ENCODE data around the gene TOM1. TPM values are rescaled to one million over a fixed set of nuclear protein-coding genes. Genes with fewer than 3 reads are reported as not detected.

TOM1 gene
- polyA plus RNA-seq = 10 to 100 TPM; 86.4 to 88.0 TPM

DNA sequence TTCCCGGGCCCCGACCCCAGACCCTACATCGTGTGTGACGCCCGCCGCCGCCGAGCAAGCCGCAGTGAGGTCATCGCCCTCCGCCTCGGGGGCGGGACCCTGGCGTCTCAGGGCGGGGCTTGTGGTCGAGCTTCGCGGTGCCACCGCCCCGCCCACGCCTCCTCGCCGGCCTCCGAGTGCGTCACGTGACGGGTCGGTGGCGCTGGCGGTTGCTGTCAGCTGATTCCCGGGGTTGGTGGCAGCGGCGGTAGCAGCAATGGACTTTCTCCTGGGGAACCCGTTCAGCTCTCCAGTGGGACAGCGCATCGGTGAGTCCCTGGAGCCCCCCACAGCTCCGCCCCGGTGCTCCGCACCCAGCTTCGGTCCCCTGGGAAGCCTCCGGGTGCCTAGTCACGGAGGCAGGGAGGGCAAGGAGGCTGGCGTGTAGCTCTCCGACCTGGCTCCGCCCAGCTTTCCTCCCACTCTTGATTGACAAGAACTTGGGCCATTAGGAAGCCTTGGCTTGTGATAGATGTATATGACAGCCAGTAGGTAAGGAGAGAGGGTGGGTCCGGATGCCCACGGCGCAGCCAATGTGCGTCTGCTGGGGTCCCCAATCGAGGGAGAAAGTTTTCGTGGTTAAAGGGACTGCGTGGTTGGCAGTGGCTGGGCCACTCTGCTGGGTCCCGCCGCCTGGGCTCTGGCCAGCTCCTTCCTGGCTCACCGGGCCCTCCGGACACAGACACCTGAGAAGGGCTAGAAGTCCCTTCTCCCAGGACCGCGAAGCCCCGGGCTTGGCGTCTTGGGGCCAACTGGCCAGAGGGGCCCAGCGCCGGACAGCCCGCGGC lies at the start of gene TOM1:
Gene TOM1, plus strand, starts transcription at position 222 of the 827 bp plus-strand sequence. Its CDS starts 35 bp downstream, at position 257.
- H3K27me3 ChIP-seq (ENCODE audit: control insufficient read depth in 1 of 2, insufficient read depth in 2 of 2, low read length in 2 of 2) = no peaks in the 10 kb centered on the region
- 0 to 1% methylated on average over 64 of the region's 64 CpGs for WGBS, 2 donors

GRCh38 chr22:35250156-35250555 lies 49.5 kb upstream of the TOM1 start:
- H3K27ac ChIP-seq (ENCODE audit: low read depth in 2 of 2, low read length in 1 of 2) = no peak overlapping the region
- H3K36me3 ChIP-seq (ENCODE audit: control insufficient read depth in 2 of 2, insufficient read depth in 2 of 2, low read length in 1 of 2) = no peaks in the 10 kb centered on the region
- no peak overlapping the region for H3K4me3 ChIP-seq (ENCODE audit: low read depth in 1 of 2, low read length in 2 of 2)
- no peaks in the 10 kb centered on the region for H3K27me3 ChIP-seq (ENCODE audit: control insufficient read depth in 1 of 2, insufficient read depth in 2 of 2, low read length in 2 of 2)
- H3K4me1 ChIP-seq (ENCODE audit: control insufficient read depth in 2 of 2, insufficient read depth in 2 of 2, low read length in 1 of 2) = no peaks in the 10 kb centered on the region
- no peaks in the 10 kb centered on the region for H3K9me3 ChIP-seq (ENCODE audit: control insufficient read depth in 2 of 2, insufficient read depth in 1 of 2, low read depth in 1 of 2, low read length in 1 of 2)
- WGBS, 2 donors = 76 to 81% methylated on average over 4 of the region's 4 CpGs

More for the DNA sequence above, at the start of gene TOM1:
- Histone ChIP-seq H3K27ac (ENCODE audit: low read depth in 2 of 2, low read length in 1 of 2) (peak within 1 kb of the TSS; percentile 96 to 97), H3K36me3 (ENCODE audit: control insufficient read depth in 2 of 2, insufficient read depth in 2 of 2, low read length in 1 of 2) (peaks cover 0 to 3% of the 10 kb centered on the region in 2 donors), H3K4me1 (ENCODE audit: control insufficient read depth in 2 of 2, insufficient read depth in 2 of 2, low read length in 1 of 2) (peaks cover 0 to 5% of the 10 kb centered on the region in 2 donors), H3K4me3 (ENCODE audit: low read depth in 1 of 2, low read length in 2 of 2) (peak within 1 kb of the TSS; percentile 60 to 76), H3K9me3 (ENCODE audit: control insufficient read depth in 2 of 2, insufficient read depth in 1 of 2, low read depth in 1 of 2, low read length in 1 of 2) (no peaks in the 10 kb centered on the region)

GRCh38 chr22:35253946-35254345 lies 45.7 kb upstream of the TOM1 start:
- WGBS, 2 donors = 78 to 81% methylated on average over 2 of the region's 2 CpGs
- H3K27me3 ChIP-seq (ENCODE audit: control insufficient read depth in 1 of 2, insufficient read depth in 2 of 2, low read length in 2 of 2) = no peaks in the 10 kb centered on the region
- H3K27ac ChIP-seq (ENCODE audit: low read depth in 2 of 2, low read length in 1 of 2) = no peak overlapping the region
- H3K36me3 ChIP-seq (ENCODE audit: control insufficient read depth in 2 of 2, insufficient read depth in 2 of 2, low read length in 1 of 2) = no peaks in the 10 kb centered on the region
- H3K4me1 ChIP-seq (ENCODE audit: control insufficient read depth in 2 of 2, insufficient read depth in 2 of 2, low read length in 1 of 2) = peaks cover 0 to 4% of the 10 kb centered on the region in 2 donors
- no peak overlapping the region for H3K4me3 ChIP-seq (ENCODE audit: low read depth in 1 of 2, low read length in 2 of 2)
- no peaks in the 10 kb centered on the region for H3K9me3 ChIP-seq (ENCODE audit: control insufficient read depth in 2 of 2, insufficient read depth in 1 of 2, low read depth in 1 of 2, low read length in 1 of 2)

DNA sequence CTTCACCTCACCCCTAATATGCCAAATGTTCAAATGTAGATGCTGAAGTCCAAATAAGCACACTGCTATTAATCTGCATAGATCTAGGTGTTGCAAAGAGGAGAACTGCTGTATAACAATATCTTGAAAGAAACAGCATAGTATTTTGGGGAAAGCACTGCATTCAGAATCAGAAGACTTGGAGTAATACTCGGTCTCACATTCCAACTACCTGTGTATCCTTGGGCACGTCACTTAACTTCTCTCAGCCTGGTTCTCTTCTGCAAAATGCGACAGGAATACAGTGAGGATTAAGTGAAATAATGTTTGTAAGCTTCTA lies 42.7 kb upstream of the TOM1 start:
- H3K4me1 ChIP-seq (ENCODE audit: control insufficient read depth in 2 of 2, insufficient read depth in 2 of 2, low read length in 1 of 2) = peaks cover 0 to 4% of the 10 kb centered on the region in 2 donors
- no peaks in the 10 kb centered on the region for H3K27me3 ChIP-seq (ENCODE audit: control insufficient read depth in 1 of 2, insufficient read depth in 2 of 2, low read length in 2 of 2)
- peak overlapping the region; percentile 89 to 90 for H3K27ac ChIP-seq (ENCODE audit: low read depth in 2 of 2, low read length in 1 of 2)
- 1 to 2% methylated on average over 3 of the region's 3 CpGs for WGBS, 2 donors
- H3K9me3 ChIP-seq (ENCODE audit: control insufficient read depth in 2 of 2, insufficient read depth in 1 of 2, low read depth in 1 of 2, low read length in 1 of 2) = no peaks in the 10 kb centered on the region
- peaks cover 0 to under 1% of the 10 kb centered on the region in 2 donors for H3K36me3 ChIP-seq (ENCODE audit: control insufficient read depth in 2 of 2, insufficient read depth in 2 of 2, low read length in 1 of 2)
- peak overlapping the region; percentile 13 to 95 for H3K4me3 ChIP-seq (ENCODE audit: low read depth in 1 of 2, low read length in 2 of 2)

DNA sequence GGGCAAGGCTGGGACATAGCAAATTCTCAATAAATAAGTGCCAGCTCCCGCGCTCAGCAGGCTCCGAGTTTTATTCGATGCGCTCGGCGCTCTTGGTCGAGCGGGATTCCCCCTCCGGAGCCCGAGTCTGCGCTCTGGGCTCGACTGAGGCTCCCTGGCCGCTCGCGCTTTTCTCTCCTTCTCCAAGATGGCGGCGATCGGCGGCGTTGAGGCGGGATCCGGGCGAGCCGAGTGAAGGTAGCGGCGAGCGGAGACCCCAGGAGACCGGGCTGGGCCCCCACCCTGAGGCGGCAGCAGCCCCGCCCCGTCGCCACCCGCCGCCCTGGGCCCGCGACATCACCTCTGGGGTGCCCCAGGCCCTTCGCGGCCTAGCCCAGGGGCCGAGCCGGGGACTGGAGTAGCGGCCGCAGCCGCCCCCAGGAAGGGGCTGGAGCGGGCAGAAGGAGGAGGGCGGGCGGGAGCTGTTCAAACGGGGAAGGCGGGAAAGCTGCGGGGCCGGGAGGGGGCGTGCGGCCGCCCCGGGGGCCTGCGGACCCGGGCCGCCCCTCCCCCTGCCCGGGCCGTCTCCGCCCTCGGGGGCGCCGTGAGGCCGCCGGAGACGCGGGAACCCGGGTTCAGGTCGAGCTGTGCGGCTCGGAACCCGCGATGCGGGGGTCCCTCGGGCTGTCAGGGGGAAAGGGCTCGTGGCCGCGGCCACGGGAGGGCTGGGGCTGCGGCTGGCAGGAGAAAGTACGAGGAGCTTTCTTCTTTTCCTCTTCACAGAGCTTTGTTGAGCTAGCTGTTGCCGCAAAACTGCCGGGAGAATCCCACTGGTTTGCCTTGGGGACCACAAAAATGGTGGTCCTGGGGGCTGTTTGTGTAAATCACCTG lies 42.1 kb upstream of the TOM1 start, which contains the start of gene HMGXB4:
Gene HMGXB4, plus strand, starts transcription at position 173 of the 870 bp plus-strand sequence. CDS start 4,898 bp downstream, outside the sequence.
- peak within 1 kb of the TSS; percentile 90 to 95 for H3K4me3 ChIP-seq (ENCODE audit: low read depth in 1 of 2, low read length in 2 of 2)
- H3K27ac ChIP-seq (ENCODE audit: low read depth in 2 of 2, low read length in 1 of 2) = peak within 1 kb of the TSS; percentile 89 to 90
- H3K9me3 ChIP-seq (ENCODE audit: control insufficient read depth in 2 of 2, insufficient read depth in 1 of 2, low read depth in 1 of 2, low read length in 1 of 2) = no peaks in the 10 kb centered on the region
- 0% methylated on average over 45 to 84 of the region's 84 CpGs for WGBS, 2 donors
- peaks cover 0 to 6% of the 10 kb centered on the region in 2 donors for H3K36me3 ChIP-seq (ENCODE audit: control insufficient read depth in 2 of 2, insufficient read depth in 2 of 2, low read length in 1 of 2)
- H3K4me1 ChIP-seq (ENCODE audit: control insufficient read depth in 2 of 2, insufficient read depth in 2 of 2, low read length in 1 of 2) = peaks cover 0 to 4% of the 10 kb centered on the region in 2 donors
- H3K27me3 ChIP-seq (ENCODE audit: control insufficient read depth in 1 of 2, insufficient read depth in 2 of 2, low read length in 2 of 2) = no peaks in the 10 kb centered on the region

DNA sequence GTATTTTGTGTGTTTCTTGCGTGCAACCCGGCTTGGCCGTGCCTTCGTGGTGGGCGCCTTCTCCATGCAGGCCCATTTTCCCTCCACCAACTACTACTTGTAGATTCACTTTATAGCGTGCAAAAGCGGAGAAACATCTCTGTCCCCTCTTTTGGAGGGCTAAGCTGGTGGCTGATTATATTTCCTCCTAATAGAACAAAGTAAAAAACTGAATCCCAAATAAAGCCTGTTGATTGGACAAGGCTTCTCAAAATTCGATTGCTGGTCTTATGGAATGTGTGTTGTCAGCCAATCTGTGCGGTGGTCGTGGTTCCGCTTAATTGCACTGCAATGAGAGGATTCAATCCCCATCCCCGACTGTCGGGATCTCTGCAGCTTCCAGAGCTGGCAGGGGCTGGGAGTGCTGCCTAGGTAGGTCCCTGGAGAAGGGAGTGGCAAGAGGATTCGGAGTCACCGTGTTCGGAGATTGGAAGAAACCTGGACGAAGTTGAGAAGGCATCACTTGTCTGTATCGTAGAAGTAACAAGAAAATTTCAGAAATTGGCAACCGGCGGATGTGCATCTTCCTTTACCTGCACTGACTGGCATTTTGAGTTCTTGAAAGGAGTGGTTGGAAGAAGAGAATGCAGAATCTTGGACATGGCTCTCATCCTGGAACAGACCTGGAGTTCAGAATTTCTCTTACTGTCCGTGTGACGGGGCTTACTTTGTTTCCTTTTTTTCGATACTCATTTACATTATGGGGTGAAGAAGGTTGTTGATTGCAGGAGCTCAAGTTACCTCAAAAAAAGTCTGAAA lies 41.3 kb upstream of the TOM1 start:
- H3K27me3 ChIP-seq (ENCODE audit: control insufficient read depth in 1 of 2, insufficient read depth in 2 of 2, low read length in 2 of 2) = no peaks in the 10 kb centered on the region
- H3K9me3 ChIP-seq (ENCODE audit: control insufficient read depth in 2 of 2, insufficient read depth in 1 of 2, low read depth in 1 of 2, low read length in 1 of 2) = no peaks in the 10 kb centered on the region
- peak overlapping the region; percentile 89 to 90 for H3K27ac ChIP-seq (ENCODE audit: low read depth in 2 of 2, low read length in 1 of 2)
- peaks cover 3 to 7% of the 10 kb centered on the region in 2 donors for H3K36me3 ChIP-seq (ENCODE audit: control insufficient read depth in 2 of 2, insufficient read depth in 2 of 2, low read length in 1 of 2)
- WGBS, 2 donors = 18 to 25% methylated on average over 23 of the region's 23 CpGs
- H3K4me1 ChIP-seq (ENCODE audit: control insufficient read depth in 2 of 2, insufficient read depth in 2 of 2, low read length in 1 of 2) = peaks cover 0 to 4% of the 10 kb centered on the region in 2 donors
- peak overlapping the region; percentile 90 to 95 for H3K4me3 ChIP-seq (ENCODE audit: low read depth in 1 of 2, low read length in 2 of 2)

GRCh38 chr22:35264986-35265385 lies 34.7 kb upstream of the TOM1 start:
- Histone ChIP-seq H3K9me3 (ENCODE audit: control insufficient read depth in 2 of 2, insufficient read depth in 1 of 2, low read depth in 1 of 2, low read length in 1 of 2) (no peaks in the 10 kb centered on the region), H3K27ac (ENCODE audit: low read depth in 2 of 2, low read length in 1 of 2) (no peak overlapping the region), H3K4me3 (ENCODE audit: low read depth in 1 of 2, low read length in 2 of 2) (no peak overlapping the region), H3K4me1 (ENCODE audit: control insufficient read depth in 2 of 2, insufficient read depth in 2 of 2, low read length in 1 of 2) (no peaks in the 10 kb centered on the region), H3K27me3 (ENCODE audit: control insufficient read depth in 1 of 2, insufficient read depth in 2 of 2, low read length in 2 of 2) (no peaks in the 10 kb centered on the region), H3K36me3 (ENCODE audit: control insufficient read depth in 2 of 2, insufficient read depth in 2 of 2, low read length in 1 of 2) (peaks cover 12 to 18% of the 10 kb centered on the region in 2 donors)
- WGBS, 2 donors = 94 to 96% methylated on average over 7 of the region's 7 CpGs

- H3K4me1 ChIP-seq (ENCODE audit: control insufficient read depth in 2 of 2, insufficient read depth in 2 of 2, low read length in 1 of 2) = no peaks in the 10 kb centered on the region
- no peak overlapping the region for H3K4me3 ChIP-seq (ENCODE audit: low read depth in 1 of 2, low read length in 2 of 2)
- no peaks in the 10 kb centered on the region for H3K27me3 ChIP-seq (ENCODE audit: control insufficient read depth in 1 of 2, insufficient read depth in 2 of 2, low read length in 2 of 2)
- no peaks in the 10 kb centered on the region for H3K9me3 ChIP-seq (ENCODE audit: control insufficient read depth in 2 of 2, insufficient read depth in 1 of 2, low read depth in 1 of 2, low read length in 1 of 2)
- 78 to 91% methylated on average over 3 of the region's 3 CpGs for WGBS, 2 donors
- H3K36me3 ChIP-seq (ENCODE audit: control insufficient read depth in 2 of 2, insufficient read depth in 2 of 2, low read length in 1 of 2) = peaks cover 12 to 18% of the 10 kb centered on the region in 2 donors
- no peak overlapping the region for H3K27ac ChIP-seq (ENCODE audit: low read depth in 2 of 2, low read length in 1 of 2)
These were observed 33.4 kb upstream of the TOM1 start for GRCh38 chr22:35266277-35266676.

DNA sequence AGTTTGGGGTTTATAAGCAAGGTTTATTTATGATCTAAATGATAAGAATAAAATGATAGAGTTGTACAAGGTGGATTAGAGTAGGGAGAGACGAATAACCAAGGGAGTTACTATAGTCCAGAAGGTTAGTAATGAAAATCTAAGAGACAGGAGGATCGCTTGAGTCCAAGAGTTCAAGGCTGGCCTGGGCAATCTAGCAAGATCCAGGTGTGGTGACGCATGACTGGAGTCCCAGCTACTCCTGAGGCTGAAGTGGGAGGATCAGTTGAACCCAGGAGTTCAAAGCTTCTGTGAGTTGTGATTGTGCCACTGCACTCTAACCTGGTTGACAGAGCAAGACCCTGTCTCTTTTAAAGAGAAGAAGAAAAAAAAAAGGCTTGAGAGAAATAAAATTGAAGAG lies 30.1 kb upstream of the TOM1 start:
- H3K4me1 ChIP-seq (ENCODE audit: control insufficient read depth in 2 of 2, insufficient read depth in 2 of 2, low read length in 1 of 2) = no peaks in the 10 kb centered on the region
- H3K27me3 ChIP-seq (ENCODE audit: control insufficient read depth in 1 of 2, insufficient read depth in 2 of 2, low read length in 2 of 2) = no peaks in the 10 kb centered on the region
- H3K4me3 ChIP-seq (ENCODE audit: low read depth in 1 of 2, low read length in 2 of 2) = no peak overlapping the region
- no peak overlapping the region for H3K27ac ChIP-seq (ENCODE audit: low read depth in 2 of 2, low read length in 1 of 2)
- no peaks in the 10 kb centered on the region for H3K9me3 ChIP-seq (ENCODE audit: control insufficient read depth in 2 of 2, insufficient read depth in 1 of 2, low read depth in 1 of 2, low read length in 1 of 2)
- 87 to 97% methylated on average over 3 of the region's 3 CpGs for WGBS, 2 donors
- H3K36me3 ChIP-seq (ENCODE audit: control insufficient read depth in 2 of 2, insufficient read depth in 2 of 2, low read length in 1 of 2) = peaks cover 3% of the 10 kb centered on the region in 2 donors
